ENCODE results near the gene ACTL7B.

DNA sequence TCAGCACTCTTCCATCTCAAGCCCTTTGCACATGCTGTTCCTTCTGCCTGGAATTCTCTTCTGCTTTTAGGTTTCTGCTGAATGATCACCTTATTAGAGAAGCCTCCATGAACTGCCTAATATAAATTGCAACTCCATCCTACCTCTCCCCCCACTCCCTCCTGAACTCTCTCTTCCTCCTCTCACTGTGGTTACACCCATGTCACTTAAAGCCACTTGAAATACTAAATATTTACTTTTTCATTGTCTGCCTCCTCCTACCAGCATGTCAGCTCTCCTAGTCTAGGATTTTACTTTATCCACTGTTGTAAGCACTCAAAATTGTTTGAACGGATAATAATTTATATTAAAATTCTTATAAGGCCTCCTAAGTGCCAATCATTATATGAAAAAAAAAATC lies 43.8 kb downstream of the ACTL7B start:
- TF ChIP-seq POLR2A (IDR thresholded peaks at IDR 0.05) (no peak), CTCF (IDR thresholded peaks at IDR 0.05) (no peak)
